Measurements from ENCODE around the gene OSBPL10. TPM values are rescaled to one million over a fixed set of nuclear protein-coding genes. Genes with fewer than 3 reads are reported as not detected.
A peak's percentile ranks its signal among the peaks of the same experiment; 100 is the strongest.

OSBPL10 gene
- total RNA-seq, 2 experiments from 2014 or later = 65.7 to 170 TPM

- TF ChIP-seq CTCF (conservative IDR thresholded peaks at IDR 0.05; ENCODE audit: low read length) = no peak
- no TSS peak for BruUV-seq (replicated peaks)
- POLR2A ChIA-PET = no interaction called here
- H3K27ac ChIP-seq (ENCODE audit: low read depth, low read length, poor library complexity, severe bottlenecking) = peak overlapping the region; percentile 100
- H4K20me1 ChIP-seq (ENCODE audit: insufficient read depth, low read length) = no peaks in the 10 kb centered on the region
- peaks cover 98% of the 10 kb centered on the region for H3K79me2 ChIP-seq (ENCODE audit: insufficient read depth, low read depth, low read length)
- no peak for DNase-seq (ENCODE audit: low spot score)
- H3K4me2 ChIP-seq (ENCODE audit: low read length) = peak overlapping the region; percentile 91
- H3K36me3 ChIP-seq (ENCODE audit: insufficient read depth, low read length) = peaks cover 45% of the 10 kb centered on the region
- no peaks in the 10 kb centered on the region for H3K9me3 ChIP-seq (ENCODE audit: low read length)
- no peak overlapping the region for H2AFZ ChIP-seq (ENCODE audit: low read length)
- peak overlapping the region; percentile 64 for H3K4me3 ChIP-seq (ENCODE audit: low read depth, low read length, poor library complexity, severe bottlenecking)
- H3K9me2 ChIP-seq (ENCODE audit: insufficient read depth, low read length) = no peaks in the 10 kb centered on the region
- CTCF ChIA-PET (ENCODE audit: unreplicated experiment) = no interaction called here
- peaks cover 99% of the 10 kb centered on the region for H3K4me1 ChIP-seq (ENCODE audit: insufficient read depth, low read length, poor library complexity, severe bottlenecking)
- intact Hi-C loops (cut with micrococcal nuclease; ENCODE audit: unreplicated experiment) = loop anchor here (2.0 kb wide), 1 partner anchor 43 kb away; no protein-coding TSS in a partner anchor
Observed at GRCh38 chr3:31919528-31919927, 61.5 kb downstream of the OSBPL10 start.

GRCh38 chr3:31918179-31919150, 62.6 kb downstream of the OSBPL10 start:
- Histone ChIP-seq H3K4me2 (ENCODE audit: low read length) (peak overlapping the region; percentile 91), H3K79me2 (ENCODE audit: insufficient read depth, low read depth, low read length) (peaks cover 98% of the 10 kb centered on the region), H2AFZ (ENCODE audit: low read length) (no peak overlapping the region), H3K9me2 (ENCODE audit: insufficient read depth, low read length) (no peaks in the 10 kb centered on the region), H4K20me1 (ENCODE audit: insufficient read depth, low read length) (no peaks in the 10 kb centered on the region), H3K9me3 (ENCODE audit: low read length) (no peaks in the 10 kb centered on the region), H3K4me1 (ENCODE audit: insufficient read depth, low read length, poor library complexity, severe bottlenecking) (peaks cover 99% of the 10 kb centered on the region), H3K27ac (ENCODE audit: low read depth, low read length, poor library complexity, severe bottlenecking) (peak overlapping the region; percentile 100), H3K4me3 (ENCODE audit: low read depth, low read length, poor library complexity, severe bottlenecking) (peak overlapping the region; percentile 64), H3K36me3 (ENCODE audit: insufficient read depth, low read length) (peaks cover 54% of the 10 kb centered on the region)
- DNase-seq (ENCODE audit: low spot score) = peak; percentile 65
- intact Hi-C loops (cut with micrococcal nuclease; ENCODE audit: unreplicated experiment) = loop anchor here (2.0 kb wide), 1 partner anchor 42 kb away; no protein-coding TSS in a partner anchor
- no peak for TF ChIP-seq CTCF (conservative IDR thresholded peaks at IDR 0.05; ENCODE audit: low read length)
- TF ChIP-seq EZH2phosphoT487 (IDR thresholded peaks at IDR 0.05; ENCODE audit: borderline replicate concordance, low read depth, low read length) = no peak
- BruUV-seq (replicated peaks) = no TSS peak
- ChIA-PET CTCF (ENCODE audit: unreplicated experiment) (no interaction called here), POLR2A (interaction anchor here (0.6 to 3.8 kb wide), 24 partner anchors 9 to 1134 kb away, joined by 3 to 27 read pairs (median 4); no protein-coding TSS in a partner anchor)
